HCT116 (cell line): ENCODE data around the gene TMCC1. TPM values are rescaled to one million over a fixed set of nuclear protein-coding genes. Genes with fewer than 3 reads are reported as not detected.

Source experiments
- ATAC-seq: fragments of 200-7000 bp; cut with Tn5 transposase; 2 replicates; pipeline ENCODE4 v1.9.1; 2020; ENCODE audit warnings: mild to moderate bottlenecking, moderate library complexity
- BruUV-seq: library from RNA; stranded (reverse); fragments of 400-500 nt; replicated peaks from 2 replicates; lab custom pipeline; 2021; lab: Mats Ljungman, UMichigan
- CTCF ChIA-PET: fragments of 300-600 bp; sonication (Branson Sonifier 250); formaldehyde crosslinking; loops from one replicate; lab custom pipeline; 2021; ENCODE audit warnings: antibody characterized with exemption; lab: Charles Lee
- POLR2A ChIA-PET: fragments of 300-600, 350-600 bp; sonication (Branson Sonifier 250); formaldehyde crosslinking; loops from one replicate; lab custom pipeline; 2021; ENCODE audit warnings: antibody characterized with exemption; lab: Charles Lee
- RAD21 ChIA-PET, 2 experiments: fragments of 300-600 bp; sonication (Branson Sonifier 250); formaldehyde crosslinking; loops; one replicate each; lab custom pipeline; 2023; ENCODE audit warnings: low total read pairs in 2 of 2; ENCODE audit not compliant: uncharacterized antibody in 2 of 2, unreplicated experiment in 2 of 2, low non-redundant PET in 1 of 2; lab: Charles Lee
- DNase-seq: peaks from one replicate; pipeline ENCODE4 v3.0.0-alpha.2; 2010; ENCODE audit warnings: low read depth, low spot score
- H2AFZ ChIP-seq: fragments of 200-600 bp; shearing (Covaris generic), sonication (generic); 2 replicates; pipeline ENCODE4 v1.6.1; 2017; ENCODE audit warnings: low read depth, mixed run types, mixed read lengths, antibody characterized with exemption, low read length; ENCODE audit not compliant: poor library complexity, severe bottlenecking
- H3K27ac ChIP-seq: 2 replicates; pipeline ENCODE4 v1.5.1; 2012; ENCODE audit warnings: low read depth, low read length
- H3K27me3 ChIP-seq: fragments of 200-600 bp; sonication (generic); 2 replicates; pipeline ENCODE4 v1.6.1; 2016; ENCODE audit warnings: mixed run types, low read length, mixed read lengths; ENCODE audit not compliant: insufficient read depth
- H3K36me3 ChIP-seq, 2 experiments: fragments of 200-500 bp in 1 of 2; fragments of 200-600 bp in 1 of 2; sonication (Bioruptor generic) in 1 of 2; sonication (generic) in 1 of 2; 2 replicates each; pipeline versions ENCODE4 v1.5.1 to v1.6.1; 2014 to 2016; ENCODE audit warnings: low read length in 2 of 2, inconsistent platforms in 1 of 2, mixed read lengths in 1 of 2, mixed run types in 1 of 2; ENCODE audit not compliant: insufficient read depth in 2 of 2, control insufficient read depth in 1 of 2
- H3K4me1 ChIP-seq, 2 experiments: fragments of 200-600 bp in 1 of 2; sonication (generic) in 1 of 2; 2 replicates each; pipeline versions ENCODE4 v1.5.1 to v1.6.1; 2012 to 2017; ENCODE audit warnings: low read length in 2 of 2, inconsistent platforms in 1 of 2, mild to moderate bottlenecking in 1 of 2, mixed read lengths in 1 of 2, mixed run types in 1 of 2, moderate library complexity in 1 of 2; ENCODE audit not compliant: insufficient read depth in 2 of 2, control insufficient read depth in 1 of 2
- H3K4me2 ChIP-seq: fragments of 200-600 bp; sonication (generic); 2 replicates; pipeline ENCODE4 v1.6.1; 2017; ENCODE audit warnings: mixed run types, low read length, mixed read lengths
- H3K4me3 ChIP-seq, 2 experiments: fragments of 200-600 bp in 1 of 2; sonication (generic) in 1 of 2; replicated peaks in 1 of 2; 2 replicates each; pipeline ENCODE4 v1.5.1; 2011 to 2016; ENCODE audit warnings: low read length in 2 of 2, control low read depth in 1 of 2, low read depth in 1 of 2, mild to moderate bottlenecking in 1 of 2, mixed read lengths in 1 of 2, mixed run types in 1 of 2
- H3K79me2 ChIP-seq: fragments of 200-600 bp; sonication (generic); 2 replicates; pipeline ENCODE4 v1.6.1; 2017; ENCODE audit warnings: mild to moderate bottlenecking, mixed run types, low read length, moderate library complexity, mixed read lengths; ENCODE audit not compliant: insufficient read depth
- H3K9ac ChIP-seq: fragments of 200-600 bp; sonication (generic); 2 replicates; pipeline ENCODE4 v1.6.1; 2016; ENCODE audit warnings: low read length, mixed read lengths
- H3K9me2 ChIP-seq: fragments of 200-600 bp; sonication (generic), shearing (Covaris generic); 2 replicates; pipeline ENCODE4 v1.6.1; 2017; ENCODE audit warnings: mixed run types, mild to moderate bottlenecking, moderate library complexity; ENCODE audit not compliant: insufficient read depth
- H3K9me3 ChIP-seq, 2 experiments: fragments of 200-500 bp in 1 of 2; fragments of 200-600 bp in 1 of 2; sonication (Bioruptor generic) in 1 of 2; sonication (generic) in 1 of 2; 2 replicates each; pipeline ENCODE4 v1.6.1; 2014 to 2017; ENCODE audit warnings: low read length in 2 of 2, mixed read lengths in 2 of 2, inconsistent platforms in 1 of 2, low read depth in 1 of 2, mild to moderate bottlenecking in 1 of 2, mixed run types in 1 of 2, moderate library complexity in 1 of 2; ENCODE audit not compliant: control insufficient read depth in 1 of 2, insufficient read depth in 1 of 2
- H4K20me1 ChIP-seq: fragments of 200-600 bp; sonication (generic), shearing (Covaris generic); 2 replicates; pipeline ENCODE4 v1.6.1; 2017; ENCODE audit warnings: mixed run types, mild to moderate bottlenecking, moderate library complexity; ENCODE audit not compliant: insufficient read depth
- CBX3 ChIP-seq: IDR thresholded peaks from 2 replicates; pipeline ENCODE4 v1.6.1; 2012; ENCODE audit warnings: low read depth
- ELF1 ChIP-seq: IDR thresholded peaks from 2 replicates; pipeline ENCODE4 v1.6.1; 2012; ENCODE audit warnings: low read depth, borderline replicate concordance
- EZH2 ChIP-seq: fragments of 200-600 bp; sonication (generic); IDR thresholded peaks from 2 replicates; pipeline ENCODE4 v1.6.1; 2017; ENCODE audit warnings: antibody characterized with exemption, mixed run types
- FOSL1 ChIP-seq: IDR thresholded peaks from 2 replicates; pipeline ENCODE4 v1.6.1; 2012; ENCODE audit warnings: low read depth
- MAX ChIP-seq: IDR thresholded peaks from 2 replicates; pipeline ENCODE4 v1.6.1; 2012
- RAD21 ChIP-seq: IDR thresholded peaks from 2 replicates; pipeline ENCODE4 v1.6.1; 2012; ENCODE audit warnings: low read depth, mild to moderate bottlenecking
- REST ChIP-seq: IDR thresholded peaks from 2 replicates; pipeline ENCODE4 v1.6.1; 2012; ENCODE audit warnings: low read depth
- SP1 ChIP-seq: IDR thresholded peaks from 2 replicates; pipeline ENCODE4 v1.6.1; 2012; ENCODE audit warnings: low read depth
- YY1 ChIP-seq: IDR thresholded peaks from 2 replicates; pipeline ENCODE4 v1.6.1; 2011; ENCODE audit warnings: low read length, low read depth, moderate library complexity, mild to moderate bottlenecking; ENCODE audit not compliant: insufficient replicate concordance; ENCODE audit errors: extremely low read depth
- ZBTB33 ChIP-seq: IDR thresholded peaks from 2 replicates; pipeline ENCODE4 v1.6.1; 2011; ENCODE audit warnings: mild to moderate bottlenecking, low read length, moderate library complexity; ENCODE audit not compliant: insufficient replicate concordance; ENCODE audit errors: extremely low read depth
- intact Hi-C: fragments of 100-400 bp; cut with micrococcal nuclease; formaldehyde crosslinking; loops from 2 replicates; pipeline ENCODE4 v1.10.0; 2022
- total RNA-seq: library from RNA; stranded (reverse); gene quantifications from one replicate; pipeline ENCODE4 v1.2.1, GENCODE V29; 2021; ENCODE audit not compliant: unreplicated experiment

The TMCC1 gene
- total RNA-seq, 1 experiment from 2014 or later: 32.5 TPM

- no peaks in the 10 kb centered on the region for H3K9me3 ChIP-seq
- no peak overlapping the region for H3K9ac ChIP-seq
- peaks cover 10 to 29% of the 10 kb centered on the region in 2 experiments for H3K4me1 ChIP-seq
- BruUV-seq: no TSS peak
- H3K9me2 ChIP-seq: no peaks in the 10 kb centered on the region
- intact Hi-C loops: no loop called here
- H3K27me3 ChIP-seq: no peaks in the 10 kb centered on the region
- DNase-seq (no peak), ATAC-seq (no peak)
- no peak overlapping the region for H3K27ac ChIP-seq
- CTCF ChIA-PET: no interaction called here
- TF ChIP-seq ELF1: no peak
- TF ChIP-seq ZBTB33: no peak
- TF ChIP-seq EZH2: no peak
- TF ChIP-seq RAD21: no peak
- no peak for TF ChIP-seq SP1
- no peak for TF ChIP-seq REST
- no peak for TF ChIP-seq MAX
- no peak for TF ChIP-seq CBX3
- no peak for TF ChIP-seq YY1
- no peak for TF ChIP-seq FOSL1
- no peak overlapping the region for H2AFZ ChIP-seq
- H4K20me1 ChIP-seq: no peaks in the 10 kb centered on the region
- RAD21 ChIA-PET: no interaction called here
- H3K36me3 ChIP-seq: no peaks in the 10 kb centered on the region
- no peak overlapping the region for H3K4me2 ChIP-seq
- H3K79me2 ChIP-seq: peaks cover 50% of the 10 kb centered on the region
- H3K4me3 ChIP-seq: no peak overlapping the region
- POLR2A ChIA-PET: no interaction called here
Measured at GRCh38 chr3:129599607-129600006, 293.9 kb downstream of the TMCC1 start.
